GM19455 (cell line): ENCODE results near the gene TEAD4.

Experiments
- ATAC-seq: cut with Tn5 transposase; IDR thresholded peaks from one replicate; pipeline ENCODE4 v1.9.1; 2021; ENCODE audit not compliant: unreplicated experiment

TEAD4 gene

GRCh38 chr12:2999265-2999841 is 40.2 kb downstream of the TEAD4 start:
- ATAC-seq, result no peak

- no peak for ATAC-seq
Observed at GRCh38 chr12:3000548-3001275, 41.5 kb downstream of the TEAD4 start.

- no peak for ATAC-seq
Observed at GRCh38 chr12:3002646-3003045, 43.4 kb downstream of the TEAD4 start.

DNA sequence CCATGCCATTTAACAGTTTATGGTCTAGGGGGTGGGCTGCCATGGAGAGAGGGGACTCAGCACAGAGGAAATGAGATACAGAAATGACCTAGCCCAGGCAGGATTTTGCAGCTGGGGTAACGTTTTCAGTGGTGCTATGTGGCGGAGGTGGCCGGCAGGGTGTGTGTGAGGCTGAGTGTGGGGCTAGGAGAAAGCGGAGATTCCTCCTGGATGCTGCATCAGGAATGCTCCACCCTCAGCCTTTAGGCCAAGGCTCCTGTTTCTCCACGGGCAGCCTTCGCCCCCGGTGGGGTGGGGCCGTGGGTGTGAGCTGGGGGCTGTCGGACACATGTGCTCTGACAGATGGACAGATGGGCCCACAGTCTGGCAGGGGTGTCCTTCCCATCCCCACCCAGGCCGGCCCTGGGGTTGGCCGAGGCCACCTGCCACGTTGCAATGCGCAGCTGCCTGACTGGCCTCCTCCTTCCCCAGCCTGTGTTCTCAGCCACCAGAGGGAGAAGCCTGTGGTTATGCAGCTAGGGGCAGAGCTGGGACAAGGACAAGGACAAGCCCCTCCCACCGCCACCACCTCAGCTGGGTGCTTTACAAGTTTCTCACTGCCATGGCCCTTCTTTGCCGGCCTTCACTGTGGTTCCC is 44.3 kb downstream of the TEAD4 start:
- no peak for ATAC-seq

- no peak for ATAC-seq
Observed at GRCh38 chr12:3004655-3005565, 45.7 kb downstream of the TEAD4 start.

- no peak for ATAC-seq
Observed at GRCh38 chr12:3005736-3006135, 46.5 kb downstream of the TEAD4 start.

DNA sequence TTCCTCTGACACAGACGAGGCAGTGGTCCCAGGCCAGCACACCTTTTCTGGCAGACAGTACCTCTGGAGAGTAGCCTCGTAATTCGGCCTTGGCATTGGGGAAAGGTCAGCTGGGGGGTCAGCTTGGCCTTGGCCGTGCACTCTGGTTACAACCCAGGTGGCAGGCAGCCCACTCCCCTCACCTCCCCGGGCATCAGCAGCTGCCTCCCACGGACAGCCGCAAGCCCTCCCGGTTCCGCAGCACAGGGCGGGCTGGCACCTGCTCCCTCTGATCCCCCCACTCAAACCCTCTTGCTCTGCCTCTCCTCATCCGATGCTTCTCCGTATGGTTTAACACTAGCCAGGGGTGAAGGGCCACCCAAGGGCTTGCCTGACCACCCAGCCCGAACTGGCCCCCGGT is 50.6 kb downstream of the TEAD4 start:
- ATAC-seq, result no peak

DNA sequence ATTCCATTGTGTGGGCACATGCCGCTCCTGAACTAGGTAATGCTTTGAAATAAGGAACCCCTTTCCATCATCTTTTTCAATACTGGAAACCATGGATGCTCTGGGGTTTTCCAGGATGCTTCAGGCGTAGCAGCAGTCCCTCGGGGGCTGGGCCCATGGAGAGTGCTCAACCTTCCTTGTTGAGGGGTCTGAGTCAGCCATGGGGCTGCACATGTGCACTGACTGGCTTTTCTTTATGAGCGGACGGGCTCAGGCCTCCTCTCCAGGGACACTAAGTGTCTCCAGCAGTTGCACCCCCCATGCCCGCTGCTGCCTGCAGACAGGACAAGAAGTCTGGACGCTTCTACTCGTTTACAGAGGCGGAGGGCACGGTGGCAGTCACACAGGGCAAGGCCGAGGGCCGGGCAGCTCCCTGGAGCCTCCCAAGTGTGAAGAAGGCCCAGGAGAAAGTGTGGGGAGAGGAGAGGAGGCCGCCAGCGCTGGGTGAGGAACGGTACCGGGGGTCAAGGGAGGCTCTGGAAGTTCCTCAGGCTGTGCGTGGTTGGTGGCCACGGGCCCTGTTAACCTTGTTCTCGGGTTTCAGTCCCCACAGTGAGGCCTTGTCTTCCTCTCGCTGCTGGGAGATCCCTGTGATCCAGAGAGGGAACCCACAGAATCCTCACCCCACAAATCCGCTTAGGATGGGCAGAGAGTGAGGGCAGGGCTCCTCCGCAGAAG is 51.2 kb downstream of the TEAD4 start:
- no peak for ATAC-seq

GRCh38 chr12:3012786-3013185 is 53.6 kb downstream of the TEAD4 start:
- ATAC-seq, result no peak

GRCh38 chr12:3014641-3015040 is 55.4 kb downstream of the TEAD4 start:
- no peak for ATAC-seq

GRCh38 chr12:3015356-3015755 is 56.2 kb downstream of the TEAD4 start:
- no peak for ATAC-seq

- no peak for ATAC-seq
Observed at GRCh38 chr12:3016191-3016590, 57.0 kb downstream of the TEAD4 start.

DNA sequence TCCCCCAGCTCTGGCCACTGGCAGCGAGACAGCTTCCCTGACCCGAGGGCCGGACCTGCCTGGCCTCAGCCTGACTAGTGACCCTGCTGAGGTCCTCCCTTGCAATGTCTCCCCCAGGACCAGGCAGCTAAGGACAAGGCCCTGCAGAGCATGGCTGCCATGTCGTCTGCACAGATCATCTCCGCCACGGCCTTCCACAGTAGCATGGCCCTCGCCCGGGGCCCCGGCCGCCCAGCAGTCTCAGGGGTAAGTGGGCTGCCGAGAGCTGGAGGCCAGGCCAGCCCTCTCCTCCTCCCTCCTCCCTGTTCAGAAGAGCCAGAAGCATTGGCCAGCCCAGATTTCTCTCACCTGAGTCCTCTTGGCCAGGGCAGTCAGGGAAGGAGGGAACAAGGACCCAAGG is 58.1 kb downstream of the TEAD4 start:
- ATAC-seq, result no peak

DNA sequence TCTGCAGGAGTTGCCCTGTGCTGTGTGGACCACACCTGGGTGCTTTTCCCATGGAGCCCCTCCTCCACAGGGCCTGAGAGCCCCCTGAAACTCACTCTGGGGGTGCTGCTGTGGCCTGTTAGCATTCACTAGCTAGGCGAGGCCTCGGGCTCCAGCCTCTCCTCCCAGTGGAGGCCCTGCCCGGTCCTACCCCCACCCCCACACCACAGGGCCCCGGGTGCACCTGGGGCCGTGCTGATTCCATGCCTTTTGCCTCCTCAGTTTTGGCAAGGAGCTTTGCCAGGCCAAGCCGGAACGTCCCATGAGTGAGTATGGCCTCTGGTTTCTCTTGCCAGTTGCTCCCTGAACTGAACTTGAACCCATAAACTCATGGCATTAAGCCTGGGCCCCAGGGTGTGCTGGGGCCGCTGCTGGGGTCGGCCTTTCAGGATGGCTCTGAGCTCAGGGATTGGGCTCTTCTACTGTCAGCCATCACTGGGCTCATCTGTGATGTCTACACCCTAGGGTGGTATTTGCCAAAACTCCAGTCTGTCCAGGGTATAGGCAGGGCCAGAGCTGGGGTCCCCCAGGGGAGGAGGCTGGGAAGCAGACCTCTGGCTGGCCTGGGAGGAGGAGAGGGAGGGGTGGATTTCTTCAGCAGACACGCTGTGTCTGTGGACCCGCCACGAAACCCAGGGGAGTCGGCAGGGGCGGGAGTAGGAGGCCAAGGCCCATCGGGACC is 59.2 kb downstream of the TEAD4 start:
- no peak for ATAC-seq

DNA sequence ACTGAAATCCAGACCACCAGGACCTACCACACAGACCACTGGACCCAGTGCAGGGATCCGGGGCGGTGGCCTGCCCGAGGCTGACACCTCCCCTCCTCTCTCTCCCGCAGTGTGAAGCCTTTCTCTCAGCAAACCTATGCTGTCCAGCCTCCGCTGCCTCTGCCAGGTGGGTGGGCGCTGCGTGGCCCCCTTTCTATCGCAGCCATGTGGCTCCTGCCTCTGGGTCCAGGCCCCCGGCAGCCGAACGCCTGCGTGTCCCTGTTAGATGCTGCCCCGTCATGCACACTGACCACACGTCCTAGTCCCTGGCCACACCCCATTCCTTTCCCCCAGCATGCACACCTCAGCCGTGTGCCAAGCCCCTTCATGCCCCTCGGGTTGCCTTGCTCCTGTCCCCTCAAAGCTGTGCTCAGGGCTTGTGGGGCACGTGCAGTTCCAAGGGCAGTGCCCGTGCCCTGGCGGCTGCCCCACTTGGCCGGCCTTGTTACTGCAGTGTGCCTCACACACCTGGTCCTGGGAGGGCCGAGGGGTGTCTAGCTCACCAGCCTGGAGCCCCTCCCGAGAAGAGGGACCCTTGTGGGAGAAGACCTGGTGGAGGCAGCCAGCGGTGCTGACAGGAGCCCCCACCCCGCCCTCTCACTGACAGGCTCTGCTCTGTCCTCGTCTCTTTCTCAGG is 59.9 kb downstream of the TEAD4 start:
- ATAC-seq, result no peak

GRCh38 chr12:3020399-3020798 is 61.2 kb downstream of the TEAD4 start:
- no peak for ATAC-seq

DNA sequence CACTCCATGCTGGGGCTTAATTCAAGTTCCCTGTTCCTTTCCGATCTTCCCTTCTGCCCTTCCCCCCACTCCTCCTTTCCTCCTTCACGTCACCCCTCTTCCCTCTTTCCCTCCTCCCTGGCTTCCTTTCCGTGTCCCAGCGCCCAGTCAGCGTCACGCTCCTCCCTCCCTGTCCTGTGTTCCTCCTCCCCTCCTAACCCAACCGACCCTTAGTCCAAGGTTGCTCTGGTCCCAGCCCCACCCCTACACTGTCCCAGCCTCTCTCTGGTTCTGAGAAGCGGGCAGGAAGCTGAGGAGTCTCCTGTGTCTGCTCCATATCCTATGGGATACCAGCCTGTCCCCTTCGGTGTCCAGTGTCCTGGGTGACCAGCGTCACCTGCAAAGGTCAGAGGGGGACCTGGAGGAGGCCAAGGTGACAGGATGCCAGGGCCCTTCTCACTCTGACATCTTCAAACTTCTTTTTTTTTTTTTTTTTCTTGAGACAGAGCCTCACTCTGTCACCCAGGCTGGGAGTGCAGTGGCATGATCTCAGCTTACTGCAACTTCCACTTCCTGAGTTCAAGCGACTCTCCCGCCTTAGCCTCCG is 61.7 kb downstream of the TEAD4 start:
- no peak for ATAC-seq

GRCh38 chr12:3022411-3022810 is 63.2 kb downstream of the TEAD4 start:
- no peak for ATAC-seq

DNA sequence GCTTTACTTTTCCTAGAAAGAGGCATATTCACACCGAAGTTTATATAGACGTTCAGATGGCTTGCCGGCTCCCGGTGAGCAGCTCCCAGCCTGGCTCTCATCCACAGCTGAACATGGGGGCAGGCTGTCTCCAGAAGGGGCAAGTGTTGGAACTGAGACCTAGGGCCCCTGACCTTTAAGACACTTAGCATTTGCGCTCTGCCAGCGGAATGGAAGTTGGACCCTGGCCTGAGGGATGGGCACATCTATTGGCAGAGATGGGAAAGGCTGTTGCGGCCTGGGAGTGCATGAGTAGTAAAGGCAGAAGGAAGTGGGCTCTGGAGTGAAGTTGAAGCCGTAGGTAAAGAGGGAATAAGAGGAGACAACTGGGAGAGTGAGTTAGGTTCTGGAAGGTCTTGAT is 63.8 kb downstream of the TEAD4 start:
- no peak for ATAC-seq
